ENCODE results near the gene TRIM44. TPM values are rescaled to one million over a fixed set of nuclear protein-coding genes. Genes with fewer than 3 reads are reported as not detected.
A peak's percentile ranks its signal among the peaks of the same experiment; 100 is the strongest.
"Not testable (repeated sequence)": the region's sequence is repeated elsewhere in the genome, so short reads cannot be mapped to it uniquely, and the experiment has no call there.

TRIM44 gene
- total RNA-seq, 4 donors from 2014 or later = 6.8 to 32.0 (median 13.5) TPM

DNA sequence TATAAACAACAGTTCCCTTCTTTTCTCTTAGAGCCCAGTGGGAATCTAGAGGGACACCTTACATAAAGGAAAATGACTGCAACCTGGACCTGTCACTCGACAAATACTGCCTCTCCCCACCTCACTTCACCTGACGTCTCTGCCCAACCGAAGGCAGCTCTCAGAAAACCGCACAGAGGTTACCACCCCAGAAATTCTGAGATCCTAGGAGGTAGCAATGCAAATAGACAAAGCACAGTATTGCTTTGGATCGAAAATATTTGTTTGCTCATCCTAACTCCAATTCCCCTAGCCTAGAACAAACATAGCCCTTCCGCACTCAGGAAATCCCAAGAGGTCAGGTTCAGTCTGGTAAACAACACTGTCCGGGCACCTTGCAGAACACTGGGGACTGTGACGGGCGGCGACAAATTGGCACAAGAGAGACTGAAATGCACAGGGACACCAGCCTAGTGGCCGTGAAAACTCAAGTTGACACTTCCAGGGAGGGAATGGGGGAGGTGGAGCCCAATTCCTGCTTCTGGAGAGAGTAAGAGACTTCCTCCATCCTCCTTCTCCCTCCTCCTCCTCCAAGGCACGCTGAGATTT lies 420 bp upstream of the TRIM44 start:
- peaks cover 11 to 45% (median 14%) of the 10 kb centered on the region in 3 donors for H3K4me1 ChIP-seq
- DNase-seq = no peak
- intact Hi-C loops (cut with DNase I) = no loop called here
- H3K36me3 ChIP-seq = peaks cover 0 to 8% (median 0%) of the 10 kb centered on the region in 3 donors
- peaks cover 0 to 6% (median 0%) of the 10 kb centered on the region in 4 donors for H3K27me3 ChIP-seq
- TF ChIP-seq POLR2A (IDR thresholded peaks at IDR 0.05) = no peak
- TF ChIP-seq, protein P1, sequence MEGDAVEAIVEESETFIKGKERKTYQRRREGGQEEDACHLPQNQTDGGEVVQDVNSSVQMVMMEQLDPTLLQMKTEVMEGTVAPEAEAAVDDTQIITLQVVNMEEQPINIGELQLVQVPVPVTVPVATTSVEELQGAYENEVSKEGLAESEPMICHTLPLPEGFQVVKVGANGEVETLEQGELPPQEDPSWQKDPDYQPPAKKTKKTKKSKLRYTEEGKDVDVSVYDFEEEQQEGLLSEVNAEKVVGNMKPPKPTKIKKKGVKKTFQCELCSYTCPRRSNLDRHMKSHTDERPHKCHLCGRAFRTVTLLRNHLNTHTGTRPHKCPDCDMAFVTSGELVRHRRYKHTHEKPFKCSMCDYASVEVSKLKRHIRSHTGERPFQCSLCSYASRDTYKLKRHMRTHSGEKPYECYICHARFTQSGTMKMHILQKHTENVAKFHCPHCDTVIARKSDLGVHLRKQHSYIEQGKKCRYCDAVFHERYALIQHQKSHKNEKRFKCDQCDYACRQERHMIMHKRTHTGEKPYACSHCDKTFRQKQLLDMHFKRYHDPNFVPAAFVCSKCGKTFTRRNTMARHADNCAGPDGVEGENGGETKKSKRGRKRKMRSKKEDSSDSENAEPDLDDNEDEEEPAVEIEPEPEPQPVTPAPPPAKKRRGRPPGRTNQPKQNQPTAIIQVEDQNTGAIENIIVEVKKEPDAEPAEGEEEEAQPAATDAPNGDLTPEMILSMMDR (IDR thresholded peaks at IDR 0.05) = no peak
- peaks cover 0 to 26% (median 0%) of the 10 kb centered on the region in 3 donors for H3K9me3 ChIP-seq
- H3K27ac ChIP-seq = peak overlapping the region; percentile 89 to 97 (median 94)
- H3K4me3 ChIP-seq = peak overlapping the region; percentile 72 to 88 (median 78)
- 0 to 1% methylated on average over 8 to 10 of the region's 12 CpGs for WGBS, 2 donors

DNA sequence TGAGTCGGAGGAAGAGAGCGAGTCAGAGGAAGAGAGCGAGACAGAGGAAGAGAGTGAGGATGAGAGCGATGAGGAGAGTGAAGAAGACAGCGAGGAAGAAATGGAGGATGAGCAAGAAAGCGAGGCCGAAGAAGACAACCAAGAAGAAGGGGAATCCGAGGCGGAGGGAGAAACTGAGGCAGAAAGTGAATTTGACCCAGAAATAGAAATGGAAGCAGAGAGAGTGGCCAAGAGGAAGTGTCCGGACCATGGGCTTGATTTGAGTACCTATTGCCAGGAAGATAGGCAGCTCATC lies 780 bp downstream of the TRIM44 start:
- intact Hi-C loops (cut with DNase I) = no loop called here

DNA sequence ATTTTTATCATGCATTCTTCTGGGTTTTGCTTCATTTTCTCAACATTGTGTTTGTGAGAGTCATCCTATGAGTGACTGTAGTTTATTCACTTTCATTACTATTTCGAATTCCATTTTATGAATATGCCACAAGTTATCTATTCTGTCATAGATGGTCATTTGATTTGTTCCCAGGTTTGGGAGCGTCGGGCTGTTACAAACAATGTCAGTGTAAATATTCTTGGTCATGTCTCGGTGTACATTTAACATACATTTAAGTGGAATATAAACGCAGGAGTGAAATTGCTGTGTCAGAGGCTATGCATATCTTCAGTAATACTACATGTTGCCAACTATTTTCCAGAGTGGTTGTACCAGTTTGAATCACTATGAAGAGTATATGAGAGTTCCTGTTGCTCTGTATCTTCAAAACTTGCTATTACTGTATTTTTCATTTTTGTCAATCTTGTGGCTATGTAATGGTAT lies 2.4 kb downstream of the TRIM44 start:
- WGBS, 2 donors = 92 to 95% methylated on average over 5 of the region's 5 CpGs
- Histone ChIP-seq H3K4me3 (peak overlapping the region in 1 of 4 donors; percentile 77), H3K27me3 (no peaks in the 10 kb centered on the region), H3K4me1 (peaks cover 11 to 53% (median 14%) of the 10 kb centered on the region in 3 donors), H3K9me3 (peaks cover 0 to 32% (median 0%) of the 10 kb centered on the region in 3 donors), H3K36me3 (peaks cover 0 to 13% (median 0%) of the 10 kb centered on the region in 3 donors), H3K27ac (no peak overlapping the region)
- no peak for DNase-seq
- TF ChIP-seq POLR2A (IDR thresholded peaks at IDR 0.05) = no peak
- TF ChIP-seq, protein P1 (IDR thresholded peaks at IDR 0.05) = no peak
- intact Hi-C loops (cut with DNase I) = no loop called here

More for the DNA sequence above, 780 bp downstream of the TRIM44 start:
- Histone ChIP-seq H3K4me1 (peaks cover 11 to 45% (median 14%) of the 10 kb centered on the region in 3 donors), H3K27me3 (no peaks in the 10 kb centered on the region), H3K27ac (peak overlapping the region; percentile 89 to 97 (median 94)), H3K36me3 (peaks cover 0 to 11% (median 0%) of the 10 kb centered on the region in 3 donors), H3K9me3 (peaks cover 0 to 32% (median 0%) of the 10 kb centered on the region in 3 donors), H3K4me3 (peak overlapping the region; percentile 72 to 88 (median 78))
- DNase-seq = no peak
- TF ChIP-seq, protein P1 (IDR thresholded peaks at IDR 0.05) = no peak
- TF ChIP-seq POLR2A (IDR thresholded peaks at IDR 0.05) = no peak
- WGBS, 2 donors = 85 to 91% methylated on average over 10 of the region's 10 CpGs

DNA sequence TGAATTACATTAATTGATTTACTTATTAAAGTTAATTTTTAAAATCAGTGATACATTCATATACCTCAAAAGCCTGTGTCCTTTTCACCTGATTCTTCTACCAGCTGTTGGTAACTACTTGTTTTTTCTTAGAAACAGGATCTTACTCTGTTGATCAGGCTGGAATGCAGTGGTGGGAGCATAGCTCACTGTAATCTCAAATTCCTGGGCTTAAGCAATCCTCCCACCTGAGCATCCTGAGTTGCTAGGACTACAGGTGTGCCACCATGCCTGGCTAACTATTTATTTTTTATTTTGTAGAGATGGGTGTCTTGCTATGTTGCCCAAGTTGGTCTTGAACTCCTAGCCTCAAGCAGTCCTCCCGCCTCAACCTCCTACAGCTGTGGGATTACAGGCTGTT lies 4.7 kb downstream of the TRIM44 start:
- peaks cover 0 to 32% (median 0%) of the 10 kb centered on the region in 3 donors for H3K9me3 ChIP-seq
- no peak for TF ChIP-seq POLR2A (IDR thresholded peaks at IDR 0.05)
- TF ChIP-seq, protein P1 (IDR thresholded peaks at IDR 0.05) = no peak
- H3K27me3 ChIP-seq = no peaks in the 10 kb centered on the region
- no peak overlapping the region for H3K27ac ChIP-seq
- peaks cover 0 to 13% (median 0%) of the 10 kb centered on the region in 3 donors for H3K36me3 ChIP-seq
- H3K4me1 ChIP-seq = peaks cover 10 to 59% (median 11%) of the 10 kb centered on the region in 3 donors
- DNase-seq = no peak
- intact Hi-C loops (cut with DNase I) = no loop called here
- no peak overlapping the region for H3K4me3 ChIP-seq
- WGBS, 2 donors = 100% methylated on average over 1 of the region's 1 CpG

GRCh38 chr11:35668350-35668749 lies 5.8 kb downstream of the TRIM44 start:
- intact Hi-C loops (cut with DNase I); DNase-seq; H3K27me3 ChIP-seq; H3K27ac ChIP-seq; H3K4me3 ChIP-seq: not testable (repeated sequence)
- peaks cover 0 to 32% (median 0%) of the 10 kb centered on the region in 3 donors for H3K9me3 ChIP-seq
- 95 to 96% methylated on average over 3 of the region's 3 CpGs for WGBS, 2 donors
- peaks cover 0 to 13% (median 0%) of the 10 kb centered on the region in 3 donors for H3K36me3 ChIP-seq
- H3K4me1 ChIP-seq = peaks cover 7 to 53% (median 8%) of the 10 kb centered on the region in 3 donors

Measured in esophagus squamous epithelium (tissue), 5 donors.